Activated T-cell treated with anti-CD3 and anti-CD28 coated beads, Interleukin-2, amount 50 U/mL, for 4 hours (primary cell): Measurements from ENCODE around the gene ZXDC. TPM values are rescaled to one million over a fixed set of nuclear protein-coding genes. Genes with fewer than 3 reads are reported as not detected.
A peak's percentile ranks its signal among the peaks of the same experiment; 100 is the strongest.

ENCODE experiments used
- ATAC-seq, 2 donors: fragments of 200-7000 bp; cut with Tn5 transposase; one replicate each; pipeline ENCODE4 v1.10.0; 2021
- DNase-seq: peaks from one replicate; pipeline ENCODE4 v3.0.0-alpha.2; 2020
- H3K27me3 Mint-ChIP-seq: one replicate; pipeline ENCODE4 v1.8.0; 2021; ENCODE audit warnings: low read depth, mixed read lengths
- H3K36me3 Mint-ChIP-seq: one replicate; pipeline ENCODE4 v1.8.0; 2022; ENCODE audit warnings: mixed read lengths; ENCODE audit not compliant: insufficient read depth
- H3K4me1 Mint-ChIP-seq: one replicate; pipeline ENCODE4 v1.8.0; 2021; ENCODE audit warnings: low read depth, mixed read lengths
- H3K4me3 Mint-ChIP-seq: one replicate; pipeline ENCODE4 v1.8.0; 2021; ENCODE audit warnings: mild to moderate bottlenecking, moderate library complexity, mixed read lengths
- H3K9me3 Mint-ChIP-seq: one replicate; pipeline ENCODE4 v1.8.0; 2021; ENCODE audit warnings: mixed read lengths
- total RNA-seq, 3 donors: library from RNA; stranded (reverse); gene quantifications; one replicate each; pipeline ENCODE4 v1.2.1, GENCODE V29; 2021

The ZXDC gene
- total RNA-seq, 3 donors from 2014 or later = 24.4 to 25.6 (median 25.6) TPM

- peak overlapping the region; percentile 70 for H3K4me3 Mint-ChIP-seq
- no peaks in the 10 kb centered on the region for H3K27me3 Mint-ChIP-seq
- DNase-seq (no peak), ATAC-seq (no peak)
- H3K9me3 Mint-ChIP-seq = no peaks in the 10 kb centered on the region
- peaks cover 33% of the 10 kb centered on the region for H3K4me1 Mint-ChIP-seq
- peaks cover 11% of the 10 kb centered on the region for H3K36me3 Mint-ChIP-seq
Observed at GRCh38 chr3:126477061-126477380, 1.3 kb upstream of the ZXDC start.

GRCh38 chr3:126476166-126477060 is 722 bp upstream of the ZXDC start:
- Mint-ChIP-seq H3K36me3 (peaks cover 11% of the 10 kb centered on the region), H3K4me1 (peaks cover 37% of the 10 kb centered on the region), H3K9me3 (no peaks in the 10 kb centered on the region), H3K27me3 (no peaks in the 10 kb centered on the region), H3K4me3 (peak overlapping the region; percentile 81)
- ATAC-seq (peak; percentile 39), DNase-seq (no peak)

- Mint-ChIP-seq H3K27me3 (no peaks in the 10 kb centered on the region), H3K9me3 (no peaks in the 10 kb centered on the region), H3K36me3 (peaks cover 22% of the 10 kb centered on the region), H3K4me3 (peak overlapping the region; percentile 89), H3K4me1 (peaks cover 48% of the 10 kb centered on the region)
- peak; percentile 33 for DNase-seq
- ATAC-seq = peak; percentile 1 to 5
Observed at GRCh38 chr3:126474498-126475412, 936 bp downstream of the ZXDC start.

GRCh38 chr3:126473292-126474168 is 2.2 kb downstream of the ZXDC start:
- ATAC-seq (no peak), DNase-seq (no peak)
- Mint-ChIP-seq H3K9me3 (no peaks in the 10 kb centered on the region), H3K36me3 (peaks cover 33% of the 10 kb centered on the region), H3K27me3 (no peaks in the 10 kb centered on the region), H3K4me3 (peak overlapping the region; percentile 89), H3K4me1 (peaks cover 58% of the 10 kb centered on the region)

DNA sequence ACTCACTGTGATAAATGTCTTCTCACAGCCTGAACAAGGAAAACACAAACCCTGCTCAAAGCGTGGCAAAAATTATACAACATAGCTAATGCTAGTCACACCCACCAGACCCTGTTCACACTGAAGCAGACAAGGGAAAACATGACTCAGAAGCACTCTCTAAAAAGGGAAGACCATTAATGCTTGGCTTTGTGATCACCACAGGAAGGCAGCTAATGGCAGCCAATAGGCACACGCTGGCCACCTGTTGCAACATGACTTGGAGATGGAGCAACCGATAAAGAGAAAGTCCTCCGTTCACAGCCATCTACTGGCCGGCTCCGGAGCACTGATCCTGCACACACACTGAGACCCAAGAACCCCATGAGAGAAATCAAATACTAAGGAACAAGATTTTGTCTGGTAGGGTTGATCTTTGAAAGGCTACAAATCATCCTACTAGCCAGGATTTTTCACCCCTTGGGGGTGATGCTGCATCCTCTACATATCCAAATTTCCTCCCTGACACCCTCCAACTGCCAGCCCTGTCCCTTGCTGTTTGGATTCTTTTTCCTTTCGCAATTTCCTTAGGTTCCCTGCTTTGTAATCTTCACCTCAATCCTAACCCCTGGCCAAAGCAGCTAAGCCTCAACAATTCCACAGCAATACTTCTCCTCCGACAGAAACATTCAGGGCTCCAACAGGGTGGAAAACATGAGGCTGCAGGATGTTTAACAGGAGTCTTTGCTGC is 3.2 kb downstream of the ZXDC start:
- ATAC-seq = no peak
- no peaks in the 10 kb centered on the region for H3K27me3 Mint-ChIP-seq
- peaks cover 40% of the 10 kb centered on the region for H3K36me3 Mint-ChIP-seq
- H3K4me1 Mint-ChIP-seq = peaks cover 64% of the 10 kb centered on the region
- no peaks in the 10 kb centered on the region for H3K9me3 Mint-ChIP-seq
- DNase-seq = no peak
- H3K4me3 Mint-ChIP-seq = peak overlapping the region; percentile 89

DNA sequence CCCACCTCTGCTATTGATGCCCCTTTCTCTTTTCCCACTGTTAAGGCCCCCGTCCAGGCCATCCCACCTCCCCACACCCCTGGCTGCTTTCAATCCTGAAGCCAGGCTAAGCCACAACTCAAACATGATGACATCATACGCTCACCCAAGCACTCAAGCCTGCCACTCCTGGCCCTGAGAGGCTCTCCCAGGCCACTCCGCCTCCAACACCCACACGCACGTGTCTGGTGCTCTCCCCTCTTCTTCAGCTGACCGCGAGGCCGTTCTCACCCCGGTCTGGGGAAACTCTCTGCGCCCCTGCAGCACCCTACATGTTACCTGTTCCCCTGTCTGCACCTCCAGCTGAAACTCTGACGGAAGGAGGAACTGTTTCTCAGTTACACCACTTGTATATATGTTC is 6.2 kb downstream of the ZXDC start:
- Mint-ChIP-seq H3K9me3 (no peaks in the 10 kb centered on the region), H3K4me1 (peaks cover 61% of the 10 kb centered on the region), H3K4me3 (no peak overlapping the region), H3K27me3 (no peaks in the 10 kb centered on the region), H3K36me3 (peaks cover 57% of the 10 kb centered on the region)
- ATAC-seq (no peak), DNase-seq (no peak)

DNA sequence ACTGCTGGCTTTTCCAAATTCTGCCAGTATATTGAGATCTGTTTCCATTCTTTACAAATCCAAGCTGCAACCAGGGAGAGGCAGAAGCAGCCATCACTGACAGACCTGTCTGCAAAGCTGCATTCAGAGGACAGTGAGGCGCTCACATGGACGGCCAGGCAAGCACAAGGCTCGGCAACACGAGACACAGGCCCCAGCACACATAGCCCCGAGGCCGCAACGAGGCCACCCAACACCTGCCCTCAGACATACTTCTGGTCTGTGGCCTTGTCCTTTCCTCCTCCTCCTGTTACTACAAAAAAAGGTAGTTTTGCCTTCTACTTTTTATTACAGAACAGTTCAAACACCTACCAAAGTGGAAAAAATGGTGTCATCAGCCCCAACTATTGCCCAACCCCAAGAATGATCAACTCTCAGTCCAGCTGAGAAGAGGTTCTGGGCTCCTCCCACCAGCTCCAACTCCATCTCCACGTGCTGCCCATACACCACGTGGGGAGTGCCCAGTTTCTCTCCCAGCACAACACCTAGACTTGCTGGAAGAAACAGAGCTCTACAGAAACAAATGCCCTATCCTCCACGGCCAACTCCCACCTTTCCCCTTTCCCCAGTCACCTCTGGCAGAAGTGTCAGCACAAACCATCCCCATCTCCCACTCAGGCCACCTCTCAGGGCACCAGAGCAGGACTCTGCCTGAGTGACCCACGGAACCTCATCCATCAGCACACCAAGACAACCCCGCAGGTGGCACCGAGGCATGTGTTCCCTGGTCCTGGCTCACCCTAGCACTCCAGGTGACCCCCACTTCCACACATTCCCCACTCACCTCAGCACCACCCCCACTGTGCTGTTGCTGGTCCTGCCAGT is 7.4 kb downstream of the ZXDC start:
- Mint-ChIP-seq H3K27me3 (no peaks in the 10 kb centered on the region), H3K4me1 (peaks cover 48% of the 10 kb centered on the region), H3K36me3 (peaks cover 59% of the 10 kb centered on the region), H3K4me3 (no peak overlapping the region), H3K9me3 (no peaks in the 10 kb centered on the region)
- no peak for ATAC-seq
- no peak for DNase-seq

- no peak overlapping the region for H3K4me3 Mint-ChIP-seq
- no peak for DNase-seq
- no peaks in the 10 kb centered on the region for H3K9me3 Mint-ChIP-seq
- peaks cover 42% of the 10 kb centered on the region for H3K4me1 Mint-ChIP-seq
- ATAC-seq = no peak
- peaks cover 56% of the 10 kb centered on the region for H3K36me3 Mint-ChIP-seq
- no peaks in the 10 kb centered on the region for H3K27me3 Mint-ChIP-seq
Observed at GRCh38 chr3:126467611-126467955, 8.1 kb downstream of the ZXDC start.

DNA sequence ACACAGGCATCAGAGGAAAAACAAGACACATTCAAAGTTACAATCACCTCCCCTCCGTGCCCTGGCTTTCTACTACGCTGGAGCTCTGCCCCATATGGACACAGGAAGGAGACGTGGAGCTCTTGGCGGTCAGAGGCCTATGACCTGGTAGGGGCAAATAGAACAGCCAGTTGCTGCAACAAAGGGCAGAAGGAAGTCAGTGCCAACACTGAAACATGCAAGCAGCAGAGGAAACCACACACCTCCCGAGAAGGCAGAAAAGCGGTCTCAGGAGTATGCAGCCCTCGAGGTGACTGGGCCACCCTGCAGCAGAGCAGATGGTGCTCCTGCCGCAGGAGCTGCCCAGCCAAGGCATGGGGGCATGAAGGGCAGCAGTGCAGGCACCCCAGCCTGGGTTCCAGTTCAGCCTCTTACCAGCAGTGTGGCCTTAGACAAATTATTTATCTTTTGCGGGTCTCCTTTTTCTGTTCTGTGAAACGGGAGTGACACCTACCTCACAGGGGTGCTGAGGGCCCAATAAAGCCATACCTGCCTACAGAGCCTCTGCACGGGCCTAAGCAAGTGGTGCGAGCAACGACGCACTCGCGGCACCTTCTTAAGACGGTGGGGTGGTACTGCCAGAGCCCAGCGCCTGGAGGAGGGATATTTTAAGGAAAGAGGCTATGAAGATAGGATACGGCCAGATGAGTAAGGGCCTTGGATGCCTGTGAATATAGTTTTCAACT is 8.6 kb downstream of the ZXDC start:
- DNase-seq (no peak), ATAC-seq (no peak)
- no peak overlapping the region for H3K4me3 Mint-ChIP-seq
- no peaks in the 10 kb centered on the region for H3K27me3 Mint-ChIP-seq
- peaks cover 54% of the 10 kb centered on the region for H3K36me3 Mint-ChIP-seq
- no peaks in the 10 kb centered on the region for H3K9me3 Mint-ChIP-seq
- peaks cover 36% of the 10 kb centered on the region for H3K4me1 Mint-ChIP-seq

DNA sequence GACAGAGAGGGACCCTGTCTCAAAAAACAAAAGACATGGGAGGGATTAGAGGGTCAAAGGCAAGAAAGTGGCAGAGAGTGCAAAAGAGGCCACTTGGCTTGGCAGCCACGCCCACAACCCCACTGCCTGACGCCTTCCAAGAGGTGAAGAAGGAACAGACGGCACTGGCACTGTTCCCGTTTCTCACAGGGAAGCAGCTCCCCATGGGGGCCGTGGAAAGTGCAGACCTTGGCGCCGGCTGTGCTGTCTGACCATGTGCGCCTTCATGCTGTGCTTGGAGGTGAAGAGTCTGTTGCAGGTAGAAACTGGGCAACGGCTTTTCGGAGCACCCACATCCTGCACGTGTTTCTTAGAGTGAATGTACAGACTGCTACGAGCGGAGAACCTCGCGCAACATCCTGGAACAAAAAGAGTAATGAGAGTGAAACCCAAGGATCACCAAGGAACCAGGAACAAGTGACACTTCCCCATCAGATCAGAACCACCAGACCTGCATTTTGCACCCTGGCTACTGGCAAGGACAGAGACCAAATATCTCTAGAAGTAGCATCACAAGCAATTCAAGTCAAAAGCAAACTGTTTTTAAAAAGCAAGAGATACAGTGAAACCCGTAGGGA is 9.7 kb downstream of the ZXDC start:
- Mint-ChIP-seq H3K36me3 (peaks cover 59% of the 10 kb centered on the region), H3K27me3 (no peaks in the 10 kb centered on the region), H3K4me1 (peaks cover 28% of the 10 kb centered on the region), H3K9me3 (no peaks in the 10 kb centered on the region), H3K4me3 (no peak overlapping the region)
- no peak for ATAC-seq
- DNase-seq = no peak

DNA sequence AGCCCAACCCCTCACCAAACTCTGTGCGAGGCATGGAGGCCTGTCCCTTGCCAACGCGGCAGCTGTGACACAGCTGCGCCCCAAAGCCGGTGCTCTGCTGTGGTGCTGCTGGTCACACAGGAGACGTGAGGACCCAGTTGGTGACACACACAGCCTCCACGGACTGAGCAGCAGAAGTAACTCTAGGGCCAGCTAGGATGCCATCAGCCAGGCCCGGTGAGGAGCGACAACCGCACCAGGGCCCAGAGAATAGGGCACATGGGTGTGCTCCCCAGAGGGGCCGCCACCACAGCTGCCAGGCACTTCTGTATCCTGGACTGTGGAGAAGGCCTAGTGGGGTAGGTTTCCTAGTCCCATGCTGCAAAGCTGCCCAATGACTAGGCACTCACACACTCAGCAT is 10.7 kb downstream of the ZXDC start:
- H3K36me3 Mint-ChIP-seq = peaks cover 59% of the 10 kb centered on the region
- no peak for DNase-seq
- no peaks in the 10 kb centered on the region for H3K27me3 Mint-ChIP-seq
- peaks cover 26% of the 10 kb centered on the region for H3K4me1 Mint-ChIP-seq
- ATAC-seq = no peak
- H3K4me3 Mint-ChIP-seq = no peak overlapping the region
- H3K9me3 Mint-ChIP-seq = no peaks in the 10 kb centered on the region

DNA sequence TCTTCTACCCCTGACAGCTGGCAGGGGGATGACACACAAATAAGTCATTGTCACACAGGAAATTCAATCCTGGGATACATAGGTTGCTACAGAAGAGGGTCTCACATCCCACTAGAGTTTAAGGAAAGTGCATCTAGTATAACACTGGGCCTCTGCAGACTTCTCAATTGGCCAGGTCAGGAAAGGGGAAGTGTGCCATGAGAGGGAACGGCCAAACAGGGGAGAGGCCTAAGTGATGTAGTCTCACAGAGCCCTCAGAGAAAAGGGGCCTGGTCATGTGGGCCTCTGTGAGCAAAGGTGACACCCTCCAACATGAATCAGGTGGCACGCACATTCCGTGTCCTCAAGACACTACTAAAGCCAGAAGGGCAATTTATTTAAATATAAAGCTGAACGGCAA is 11.2 kb downstream of the ZXDC start:
- Mint-ChIP-seq H3K4me1 (peaks cover 22% of the 10 kb centered on the region), H3K27me3 (no peaks in the 10 kb centered on the region), H3K4me3 (no peak overlapping the region), H3K9me3 (no peaks in the 10 kb centered on the region), H3K36me3 (peaks cover 54% of the 10 kb centered on the region)
- no peak for DNase-seq
- ATAC-seq = no peak
